ENCODE data around the gene SORCS1. TPM values are rescaled to one million over a fixed set of nuclear protein-coding genes. Genes with fewer than 3 reads are reported as not detected.

The SORCS1 gene
- total RNA-seq, 1 donor from 2014 or later: 1.1 TPM

GRCh38 chr10:107094824-107095522 lies 69.5 kb downstream of the SORCS1 start:
- TF ChIP-seq EZH2 (IDR thresholded peaks at IDR 0.05; ENCODE audit: insufficient read depth, low read length): no peak
- no peak for TF ChIP-seq CTCF (IDR thresholded peaks at IDR 0.05; ENCODE audit: insufficient read depth, low read depth, low read length)
- no peak overlapping the region for H3K4me3 ChIP-seq (ENCODE audit: insufficient read depth, low read depth, low read length)
- H2AFZ ChIP-seq (ENCODE audit: low read depth, low read length): no peak overlapping the region
- Mint-ChIP-seq H3K4me1 (ENCODE audit: low read depth, unreplicated experiment) (no peaks in the 10 kb centered on the region), H3K27ac (ENCODE audit: unreplicated experiment) (no peak overlapping the region), H3K27me3 (ENCODE audit: low read depth, unreplicated experiment) (no peaks in the 10 kb centered on the region), H3K4me3 (ENCODE audit: unreplicated experiment) (no peak overlapping the region), H3K9me3 (ENCODE audit: unreplicated experiment) (no peaks in the 10 kb centered on the region), H3K36me3 (ENCODE audit: low read depth, unreplicated experiment) (no peaks in the 10 kb centered on the region)
- H4K20me1 ChIP-seq (ENCODE audit: insufficient read depth, low read length): no peaks in the 10 kb centered on the region
- H3K27ac ChIP-seq (ENCODE audit: low read depth, low read length): no peak overlapping the region
- no peaks in the 10 kb centered on the region for H3K36me3 ChIP-seq (ENCODE audit: insufficient read depth, low read length)
- no peaks in the 10 kb centered on the region for H3K4me1 ChIP-seq (ENCODE audit: insufficient read depth, low read length)
- H3K9me3 ChIP-seq (ENCODE audit: insufficient read depth, low read depth, low read length): peaks cover 3% of the 10 kb centered on the region
- H3K27me3 ChIP-seq (ENCODE audit: insufficient read depth, low read length): no peaks in the 10 kb centered on the region
- H3K9ac ChIP-seq (ENCODE audit: low read length): no peak overlapping the region
- FAIRE-seq: no peak
- no peak overlapping the region for H3K4me2 ChIP-seq (ENCODE audit: low read length)
- H3K79me2 ChIP-seq (ENCODE audit: insufficient read depth, low read length): no peaks in the 10 kb centered on the region
- DNase-seq (ENCODE audit: low read depth): no peak

- no peak overlapping the region for H3K27ac Mint-ChIP-seq (ENCODE audit: unreplicated experiment)
- H3K4me3 Mint-ChIP-seq (ENCODE audit: unreplicated experiment): no peak overlapping the region
- Histone ChIP-seq H3K79me2 (ENCODE audit: insufficient read depth, low read length) (no peaks in the 10 kb centered on the region), H3K36me3 (ENCODE audit: insufficient read depth, low read length) (no peaks in the 10 kb centered on the region), H3K4me3 (ENCODE audit: insufficient read depth, low read depth, low read length) (no peak overlapping the region), H2AFZ (ENCODE audit: low read depth, low read length) (no peak overlapping the region), H3K4me2 (ENCODE audit: low read length) (no peak overlapping the region), H3K4me1 (ENCODE audit: insufficient read depth, low read length) (no peaks in the 10 kb centered on the region), H3K27ac (ENCODE audit: low read depth, low read length) (no peak overlapping the region), H3K9ac (ENCODE audit: low read length) (no peak overlapping the region), H3K27me3 (ENCODE audit: insufficient read depth, low read length) (no peaks in the 10 kb centered on the region), H3K9me3 (ENCODE audit: insufficient read depth, low read depth, low read length) (peaks cover 3% of the 10 kb centered on the region), H4K20me1 (ENCODE audit: insufficient read depth, low read length) (no peaks in the 10 kb centered on the region)
- no peaks in the 10 kb centered on the region for H3K27me3 Mint-ChIP-seq (ENCODE audit: low read depth, unreplicated experiment)
- DNase-seq (ENCODE audit: low read depth): no peak
- H3K4me1 Mint-ChIP-seq (ENCODE audit: low read depth, unreplicated experiment): no peaks in the 10 kb centered on the region
- no peaks in the 10 kb centered on the region for H3K9me3 Mint-ChIP-seq (ENCODE audit: unreplicated experiment)
- FAIRE-seq: no peak
- H3K36me3 Mint-ChIP-seq (ENCODE audit: low read depth, unreplicated experiment): no peaks in the 10 kb centered on the region
- TF ChIP-seq CTCF (IDR thresholded peaks at IDR 0.05; ENCODE audit: insufficient read depth, low read depth, low read length) (no peak), EZH2 (IDR thresholded peaks at IDR 0.05; ENCODE audit: insufficient read depth, low read length) (no peak)
Observed at GRCh38 chr10:107092321-107092720, 72.2 kb downstream of the SORCS1 start.

- no peaks in the 10 kb centered on the region for H3K4me1 Mint-ChIP-seq (ENCODE audit: low read depth, unreplicated experiment)
- no peak overlapping the region for H3K4me3 Mint-ChIP-seq (ENCODE audit: unreplicated experiment)
- Histone ChIP-seq H3K4me3 (ENCODE audit: insufficient read depth, low read depth, low read length) (no peak overlapping the region), H3K79me2 (ENCODE audit: insufficient read depth, low read length) (no peaks in the 10 kb centered on the region), H3K36me3 (ENCODE audit: insufficient read depth, low read length) (no peaks in the 10 kb centered on the region), H4K20me1 (ENCODE audit: insufficient read depth, low read length) (no peaks in the 10 kb centered on the region), H3K27me3 (ENCODE audit: insufficient read depth, low read length) (no peaks in the 10 kb centered on the region), H3K9me3 (ENCODE audit: insufficient read depth, low read depth, low read length) (peaks cover 3% of the 10 kb centered on the region), H3K4me1 (ENCODE audit: insufficient read depth, low read length) (no peaks in the 10 kb centered on the region), H3K9ac (ENCODE audit: low read length) (no peak overlapping the region), H3K4me2 (ENCODE audit: low read length) (no peak overlapping the region), H2AFZ (ENCODE audit: low read depth, low read length) (no peak overlapping the region), H3K27ac (ENCODE audit: low read depth, low read length) (no peak overlapping the region)
- DNase-seq (ENCODE audit: low read depth): no peak
- no peaks in the 10 kb centered on the region for H3K27me3 Mint-ChIP-seq (ENCODE audit: low read depth, unreplicated experiment)
- H3K36me3 Mint-ChIP-seq (ENCODE audit: low read depth, unreplicated experiment): no peaks in the 10 kb centered on the region
- H3K27ac Mint-ChIP-seq (ENCODE audit: unreplicated experiment): no peak overlapping the region
- TF ChIP-seq CTCF (IDR thresholded peaks at IDR 0.05; ENCODE audit: insufficient read depth, low read depth, low read length) (no peak), EZH2 (IDR thresholded peaks at IDR 0.05; ENCODE audit: insufficient read depth, low read length) (no peak)
- no peak for FAIRE-seq
- H3K9me3 Mint-ChIP-seq (ENCODE audit: unreplicated experiment): no peaks in the 10 kb centered on the region
Observed at GRCh38 chr10:107091126-107091525, 73.4 kb downstream of the SORCS1 start.
